GM12875 (cell line): ENCODE results near the gene ING1.
"Not testable (repeated sequence)": the region's sequence is repeated elsewhere in the genome, so short reads cannot be mapped to it uniquely, and the experiment has no call there.

Source experiments
- H3K4me3 ChIP-seq: one replicate; pipeline ENCODE4 v1.5.1; 2011; ENCODE audit warnings: low read depth, low read length, control low read depth
- TF ChIP-seq, protein P1 (sequence below): IDR thresholded peaks from 2 replicates; pipeline ENCODE4 v1.5.1; 2011; ENCODE audit warnings: low read depth, mild to moderate bottlenecking, control low read depth, inconsistent platforms, low read length, moderate library complexity, borderline replicate concordance; ENCODE audit not compliant: insufficient read depth

Gene ING1

DNA sequence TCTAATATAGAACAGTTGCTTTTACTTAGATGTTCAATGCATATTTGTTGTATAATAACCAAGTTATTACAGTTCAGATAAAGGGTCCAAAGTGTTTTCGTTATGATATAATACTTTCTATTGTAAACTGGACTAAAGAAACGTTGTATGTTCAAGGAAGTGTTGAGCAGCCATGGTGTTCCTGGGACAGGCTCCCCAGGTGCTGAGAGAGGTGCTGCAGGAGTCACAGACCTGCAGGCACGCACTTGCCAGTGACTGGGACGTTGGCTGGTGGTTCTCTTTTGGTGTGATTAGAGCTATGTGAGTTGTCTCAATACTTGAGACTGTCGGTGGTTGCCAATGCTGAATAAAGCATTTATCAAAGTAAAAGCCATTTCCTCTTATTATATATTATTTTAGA lies 9.5 kb downstream of the ING1 start:
- no peak overlapping the region for H3K4me3 ChIP-seq
- TF ChIP-seq, protein P1, sequence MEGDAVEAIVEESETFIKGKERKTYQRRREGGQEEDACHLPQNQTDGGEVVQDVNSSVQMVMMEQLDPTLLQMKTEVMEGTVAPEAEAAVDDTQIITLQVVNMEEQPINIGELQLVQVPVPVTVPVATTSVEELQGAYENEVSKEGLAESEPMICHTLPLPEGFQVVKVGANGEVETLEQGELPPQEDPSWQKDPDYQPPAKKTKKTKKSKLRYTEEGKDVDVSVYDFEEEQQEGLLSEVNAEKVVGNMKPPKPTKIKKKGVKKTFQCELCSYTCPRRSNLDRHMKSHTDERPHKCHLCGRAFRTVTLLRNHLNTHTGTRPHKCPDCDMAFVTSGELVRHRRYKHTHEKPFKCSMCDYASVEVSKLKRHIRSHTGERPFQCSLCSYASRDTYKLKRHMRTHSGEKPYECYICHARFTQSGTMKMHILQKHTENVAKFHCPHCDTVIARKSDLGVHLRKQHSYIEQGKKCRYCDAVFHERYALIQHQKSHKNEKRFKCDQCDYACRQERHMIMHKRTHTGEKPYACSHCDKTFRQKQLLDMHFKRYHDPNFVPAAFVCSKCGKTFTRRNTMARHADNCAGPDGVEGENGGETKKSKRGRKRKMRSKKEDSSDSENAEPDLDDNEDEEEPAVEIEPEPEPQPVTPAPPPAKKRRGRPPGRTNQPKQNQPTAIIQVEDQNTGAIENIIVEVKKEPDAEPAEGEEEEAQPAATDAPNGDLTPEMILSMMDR = no peak

DNA sequence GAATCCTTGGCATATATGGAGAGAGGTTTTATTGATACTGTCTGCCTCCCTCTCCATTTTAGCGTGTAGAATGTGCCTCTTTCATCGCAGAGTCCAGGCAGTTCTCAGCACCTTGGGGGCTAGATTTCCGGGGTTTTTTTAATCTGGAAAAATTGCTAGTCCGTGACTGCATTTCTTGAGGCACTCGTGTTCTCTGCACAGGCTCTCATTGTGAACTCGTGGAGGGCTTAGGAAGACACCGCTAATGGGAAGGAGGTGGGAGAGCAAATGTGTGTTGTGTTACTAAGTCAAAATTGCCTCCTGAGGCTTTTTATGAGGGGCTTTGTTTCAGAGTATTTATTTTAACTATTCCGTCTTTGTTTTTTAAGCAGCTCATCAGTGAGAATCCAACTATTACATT lies 10.1 kb downstream of the ING1 start:
- TF ChIP-seq, protein P1 = no peak
- H3K4me3 ChIP-seq = no peak overlapping the region

DNA sequence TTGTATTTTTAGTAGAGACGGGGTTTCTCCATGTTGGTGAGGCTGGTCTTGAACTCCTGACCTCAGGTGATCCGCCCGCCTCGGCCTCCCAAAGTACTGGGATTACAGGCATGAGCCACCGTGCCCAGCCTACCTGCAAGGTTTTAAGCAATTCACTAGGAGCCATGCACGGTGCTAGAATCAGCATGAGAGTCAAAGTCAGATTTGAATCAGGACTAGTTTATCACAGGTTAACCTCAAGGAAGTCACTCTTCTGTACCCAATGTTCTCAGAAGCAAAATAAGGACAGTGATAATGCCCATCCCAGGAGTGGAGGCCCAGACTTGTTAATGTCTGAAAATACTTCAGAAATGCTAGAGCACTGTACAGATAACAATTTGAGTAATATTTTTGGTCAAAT lies 12.7 kb downstream of the ING1 start:
- not testable (repeated sequence) for H3K4me3 ChIP-seq

DNA sequence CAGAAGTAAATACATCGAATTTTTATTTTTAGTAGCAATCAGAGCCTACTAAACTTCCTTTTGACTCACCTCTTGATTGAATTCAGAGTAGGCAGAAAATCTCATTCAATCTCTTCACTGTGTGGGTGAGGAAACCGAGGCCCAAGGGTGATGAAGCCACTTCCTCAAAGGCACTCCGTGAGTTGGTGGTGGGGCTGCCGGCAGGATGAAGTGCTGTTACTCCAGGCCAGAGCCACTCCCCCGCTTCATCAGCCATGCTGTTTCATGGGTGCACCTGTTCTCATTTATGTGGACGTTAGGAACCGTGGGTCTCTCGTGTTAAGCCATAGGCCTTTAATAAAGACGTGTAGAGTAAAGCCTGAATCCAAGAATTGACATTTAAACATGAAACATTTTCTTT lies 13.2 kb downstream of the ING1 start:
- TF ChIP-seq, protein P1 = no peak
- no peak overlapping the region for H3K4me3 ChIP-seq

DNA sequence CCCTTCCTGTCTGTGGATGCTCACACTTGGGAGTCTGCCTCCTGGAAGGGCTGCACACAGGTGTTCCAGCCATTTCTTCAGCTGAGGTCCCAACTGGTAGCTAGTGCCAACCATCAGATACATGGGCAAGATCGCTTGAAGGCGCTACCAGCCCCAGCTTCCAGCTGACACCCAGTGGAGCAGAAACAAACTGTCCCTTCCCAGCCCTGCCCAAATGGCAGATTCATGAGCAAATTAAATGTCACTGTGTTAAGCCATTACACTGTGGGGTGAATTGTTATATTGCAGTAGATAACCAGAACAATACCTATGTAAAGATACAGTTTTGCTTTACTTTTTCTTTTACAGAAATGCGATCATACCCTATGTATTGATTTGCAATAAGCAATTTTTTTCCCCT lies 17.6 kb downstream of the ING1 start:
- TF ChIP-seq, protein P1 = no peak
- H3K4me3 ChIP-seq = no peak overlapping the region

DNA sequence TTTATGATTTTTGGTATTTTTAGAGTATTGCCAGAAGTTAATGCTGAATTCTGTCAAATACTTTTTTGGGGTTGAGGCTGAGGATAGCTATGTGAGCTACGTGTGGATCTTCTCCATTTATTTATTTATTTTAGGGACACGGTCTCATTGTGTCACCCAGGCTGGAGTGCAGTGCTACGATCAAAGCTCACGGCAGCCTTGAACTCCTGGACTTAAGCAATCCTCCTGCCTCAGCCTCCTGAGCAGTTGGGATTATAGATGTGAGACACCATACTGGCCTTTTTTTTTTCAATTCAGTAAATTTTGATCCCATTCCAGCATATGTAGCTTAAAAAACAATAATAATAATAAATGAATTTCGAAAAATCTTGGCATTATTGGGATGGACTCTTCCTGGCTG lies 21.1 kb downstream of the ING1 start:
- H3K4me3 ChIP-seq = no peak overlapping the region
- TF ChIP-seq, protein P1 = no peak

DNA sequence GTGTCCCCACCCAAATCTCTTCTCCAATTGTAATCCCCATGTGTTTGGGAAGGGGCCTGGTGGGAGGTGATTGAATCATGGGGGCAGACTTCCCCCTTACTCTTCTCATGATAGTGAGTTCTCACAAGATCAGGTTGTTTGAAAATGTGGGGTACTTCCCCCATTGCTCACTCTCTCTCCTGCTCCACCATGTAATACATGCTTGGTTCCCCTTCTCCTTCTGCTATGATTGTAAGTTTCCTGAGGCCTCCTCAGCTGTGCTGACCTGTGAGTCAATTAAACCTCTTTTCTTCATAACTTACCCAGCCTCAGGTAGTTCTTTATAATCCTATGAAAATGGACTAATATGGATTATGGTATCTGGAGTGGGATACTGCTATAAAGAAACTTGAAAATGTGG lies 24.1 kb downstream of the ING1 start:
- no peak overlapping the region for H3K4me3 ChIP-seq
- TF ChIP-seq, protein P1 = no peak

DNA sequence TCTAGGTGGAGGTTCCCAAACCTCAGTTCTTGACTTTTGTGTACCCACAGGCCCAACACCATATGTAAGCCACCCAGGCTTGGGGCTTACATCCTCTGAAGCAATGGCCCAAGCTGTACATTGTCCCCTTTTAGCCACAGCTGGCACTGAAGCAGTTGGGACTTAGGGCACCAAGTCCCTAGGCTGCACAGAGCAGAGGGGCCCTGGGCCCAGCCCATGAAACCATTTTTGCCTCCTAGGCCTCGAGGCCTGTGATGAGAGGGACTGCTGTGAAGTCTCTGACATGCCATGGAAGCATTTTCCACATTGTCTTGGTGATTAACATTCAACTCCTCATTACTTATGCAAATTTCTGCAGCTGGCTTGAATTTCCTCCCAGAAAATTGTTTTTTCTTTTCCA lies 30.2 kb downstream of the ING1 start:
- no peak overlapping the region for H3K4me3 ChIP-seq
- TF ChIP-seq, protein P1 = no peak
